NB4 (cell line): ENCODE results near the gene EPHA5.

ENCODE experiments used
- MYC ChIP-seq: IDR thresholded peaks from 2 replicates; pipeline ENCODE4 v1.6.1; 2011; ENCODE audit warnings: low read depth, low read length
- POLR2A ChIP-seq: IDR thresholded peaks from 2 replicates; pipeline ENCODE4 v1.6.1; 2011; ENCODE audit warnings: mild to moderate bottlenecking; ENCODE audit not compliant: insufficient read length; ENCODE audit errors: extremely low read depth
- TF ChIP-seq, protein P1 (sequence below): IDR thresholded peaks from one replicate; pipeline ENCODE4 v1.5.1; 2012; ENCODE audit warnings: low read depth, low read length

DNA sequence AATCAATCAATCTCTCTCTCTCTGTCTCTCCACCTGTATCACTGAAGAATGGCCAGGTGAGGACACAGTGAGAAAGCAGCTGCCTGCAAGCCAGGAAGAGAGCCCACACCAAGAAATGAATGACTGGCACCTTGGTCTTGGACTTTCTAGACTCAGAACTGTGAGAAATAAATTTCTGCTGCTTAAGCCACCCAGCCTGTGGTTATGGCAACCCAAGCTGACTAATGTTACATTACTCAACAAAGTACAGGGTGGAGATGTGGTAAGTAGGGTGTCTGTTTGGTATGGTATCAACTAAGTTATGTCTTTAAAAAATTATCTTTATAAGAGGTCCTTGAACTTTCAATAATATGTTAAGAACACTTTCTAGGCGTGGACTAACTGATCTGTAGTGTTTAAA, 159.3 kb downstream of the EPHA5 start:
- TF ChIP-seq, protein P1, sequence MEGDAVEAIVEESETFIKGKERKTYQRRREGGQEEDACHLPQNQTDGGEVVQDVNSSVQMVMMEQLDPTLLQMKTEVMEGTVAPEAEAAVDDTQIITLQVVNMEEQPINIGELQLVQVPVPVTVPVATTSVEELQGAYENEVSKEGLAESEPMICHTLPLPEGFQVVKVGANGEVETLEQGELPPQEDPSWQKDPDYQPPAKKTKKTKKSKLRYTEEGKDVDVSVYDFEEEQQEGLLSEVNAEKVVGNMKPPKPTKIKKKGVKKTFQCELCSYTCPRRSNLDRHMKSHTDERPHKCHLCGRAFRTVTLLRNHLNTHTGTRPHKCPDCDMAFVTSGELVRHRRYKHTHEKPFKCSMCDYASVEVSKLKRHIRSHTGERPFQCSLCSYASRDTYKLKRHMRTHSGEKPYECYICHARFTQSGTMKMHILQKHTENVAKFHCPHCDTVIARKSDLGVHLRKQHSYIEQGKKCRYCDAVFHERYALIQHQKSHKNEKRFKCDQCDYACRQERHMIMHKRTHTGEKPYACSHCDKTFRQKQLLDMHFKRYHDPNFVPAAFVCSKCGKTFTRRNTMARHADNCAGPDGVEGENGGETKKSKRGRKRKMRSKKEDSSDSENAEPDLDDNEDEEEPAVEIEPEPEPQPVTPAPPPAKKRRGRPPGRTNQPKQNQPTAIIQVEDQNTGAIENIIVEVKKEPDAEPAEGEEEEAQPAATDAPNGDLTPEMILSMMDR, result no peak
- TF ChIP-seq POLR2A (no peak), MYC (no peak)
